GM12878 (cell line): Measurements from ENCODE around the gene ANAPC10. TPM values are rescaled to one million over a fixed set of nuclear protein-coding genes. Genes with fewer than 3 reads are reported as not detected.
A peak's percentile ranks its signal among the peaks of the same experiment; 100 is the strongest.

Experiments
- ATAC-seq: fragments of 200-7000 bp; cut with Tn5 transposase; 3 replicates; pipeline ENCODE4 v1.9.1; 2020; ENCODE audit warnings: mild to moderate bottlenecking, moderate library complexity
- BruUV-seq: library from RNA; stranded (reverse); fragments of 400-500 nt; replicated peaks from 2 replicates; lab custom pipeline; 2021; lab: Mats Ljungman, UMichigan
- CTCF ChIA-PET: fragments of 300-600 bp; sonication (Branson Sonifier 250); formaldehyde crosslinking; extraction: SDS; loops from one replicate; lab custom pipeline; 2021; ENCODE audit warnings: inconsistent platforms; lab: Yijun Ruan, JAX
- POLR2A ChIA-PET: fragments of 350-600 bp; formaldehyde crosslinking; extraction: SDS; loops from one replicate; lab custom pipeline; 2021; ENCODE audit warnings: inconsistent platforms; lab: Charles Lee
- RAD21 ChIA-PET: fragments of 300-600 bp; sonication (Branson Sonifier 250); formaldehyde crosslinking; loops from one replicate; lab custom pipeline; 2023; ENCODE audit warnings: antibody characterized with exemption; ENCODE audit not compliant: unreplicated experiment; lab: Charles Lee
- SMC1A ChIA-PET: fragments of 300-600 bp; sonication (Branson Sonifier 250); formaldehyde crosslinking; loops from one replicate; lab custom pipeline; 2023; ENCODE audit not compliant: unreplicated experiment, uncharacterized antibody; lab: Charles Lee
- DNase-seq: peaks from one replicate; pipeline ENCODE4 v3.0.0-alpha.2; 2011; ENCODE audit warnings: low read depth, low spot score
- FAIRE-seq: peaks from 3 replicates; lab custom pipeline; 2011; peaks lifted over from hg19 to GRCh38; lab: Jason Lieb, UNC
- H2AFZ ChIP-seq: 2 replicates; pipeline ENCODE4 v1.6.0; 2011; ENCODE audit warnings: low read depth, low read length, control low read depth; ENCODE audit not compliant: control insufficient read depth
- H3K27ac ChIP-seq: 2 replicates; pipeline ENCODE4 v1.5.1; 2011; ENCODE audit warnings: control low read depth; ENCODE audit not compliant: control insufficient read depth, insufficient read depth
- H3K27me3 ChIP-seq, 2 experiments: replicated peaks in 1 of 2; 2 replicates each; pipeline versions ENCODE4 v1.6.0 to v1.6.1; 2011; ENCODE audit warnings: low read length in 1 of 2; ENCODE audit not compliant: control insufficient read depth in 2 of 2, insufficient read depth in 2 of 2
- H3K36me3 ChIP-seq, 2 experiments: 2 replicates each; pipeline ENCODE4 v1.5.1; 2011; ENCODE audit warnings: low read length in 1 of 2; ENCODE audit not compliant: control insufficient read depth in 2 of 2, insufficient read depth in 2 of 2
- H3K4me1 ChIP-seq: 2 replicates; pipeline ENCODE4 v1.6.1; 2011; ENCODE audit warnings: mild to moderate bottlenecking, low read length, moderate library complexity, mixed read lengths; ENCODE audit not compliant: control insufficient read depth, insufficient read depth
- H3K4me2 ChIP-seq: 2 replicates; pipeline ENCODE4 v1.6.0; 2011; ENCODE audit warnings: control low read depth; ENCODE audit not compliant: control insufficient read depth, insufficient read depth
- H3K4me3 ChIP-seq: fragments of 200-600 bp; sonication (generic); 2 replicates; pipeline ENCODE4 v1.5.1; 2016
- H3K79me2 ChIP-seq: 2 replicates; pipeline ENCODE4 v1.6.0; 2011; ENCODE audit warnings: low read length; ENCODE audit not compliant: control insufficient read depth, insufficient read depth
- H3K9ac ChIP-seq: 2 replicates; pipeline ENCODE4 v1.8.0; 2011; ENCODE audit warnings: low read length, control low read depth, mixed read lengths; ENCODE audit not compliant: control insufficient read depth, insufficient read depth
- H3K9me3 ChIP-seq: replicated peaks from 3 replicates; pipeline ENCODE4 v1.5.1; 2011; ENCODE audit warnings: mild to moderate bottlenecking, low read length; ENCODE audit not compliant: control insufficient read depth, insufficient read depth
- H4K20me1 ChIP-seq: 2 replicates; pipeline ENCODE4 v1.6.0; 2011; ENCODE audit not compliant: control insufficient read depth, insufficient read depth
- BHLHE40 ChIP-seq, 2 experiments: fragments of 450-650 bp in 1 of 2; IDR thresholded peaks; 2 replicates each; pipeline ENCODE4 v1.6.1; 2011 to 2017; ENCODE audit warnings: low read depth in 2 of 2, borderline replicate concordance in 1 of 2, improper control_type of control experiment in 1 of 2, low read length in 1 of 2, mild to moderate bottlenecking in 1 of 2
- CEBPB ChIP-seq, 2 experiments: fragments of 150-350 bp in 1 of 2; IDR thresholded peaks; 2 replicates each; pipeline ENCODE4 v1.6.1; 2012 to 2014; ENCODE audit warnings: low read depth in 2 of 2, low read length in 2 of 2, borderline replicate concordance in 1 of 2, inconsistent platforms in 1 of 2
- CHD2 ChIP-seq: IDR thresholded peaks from 2 replicates; pipeline ENCODE4 v1.6.1; 2011; ENCODE audit warnings: low read depth, low read length, improper control_type of control experiment, borderline replicate concordance
- ETV6 ChIP-seq, 2 experiments: fragments of 450-650 bp in 1 of 2; IDR thresholded peaks in 1 of 2; conservative IDR thresholded peaks in 1 of 2; 2 replicates each; pipeline ENCODE4 v1.6.1; 2014; ENCODE audit warnings: antibody characterized with exemption in 1 of 2, borderline replicate concordance in 1 of 2, low read depth in 1 of 2, mild to moderate bottlenecking in 1 of 2, moderate library complexity in 1 of 2
- IRF4 ChIP-seq: IDR thresholded peaks from 2 replicates; pipeline ENCODE4 v1.6.1; 2011; ENCODE audit warnings: low read depth, low read length
- NR2F1 ChIP-seq: fragments of 450-650 bp; conservative IDR thresholded peaks from 2 replicates; pipeline ENCODE4 v1.6.1; 2017; ENCODE audit warnings: mild to moderate bottlenecking
- SMARCA5 ChIP-seq: fragments of 450-650 bp; IDR thresholded peaks from 2 replicates; pipeline ENCODE4 v1.6.1; 2017; ENCODE audit warnings: mild to moderate bottlenecking
- TCF7 ChIP-seq: IDR thresholded peaks from 2 replicates; pipeline ENCODE4 v1.6.1; 2014; ENCODE audit warnings: antibody characterized with exemption, borderline replicate concordance
- WGBS: methylation state at CpG from one replicate; pipeline ENCODE4 v1.1.6; 2016; ENCODE audit warnings: low lambda C conversion rate; ENCODE audit not compliant: insufficient replicate concordance, insufficient coverage; ENCODE audit errors: missing lambda C conversion rate; 5-methylcytosine and 5-hydroxymethylcytosine counted together
- in situ Hi-C: fragments of 300-500 bp; cut with MboI; formaldehyde crosslinking; loops from 9 replicates; pipeline ENCODE4 v1.14.3; 2018; ENCODE audit warnings: mixed read lengths
- intact Hi-C: fragments of 100-400 bp; cut with micrococcal nuclease; formaldehyde crosslinking; loops from one replicate; pipeline ENCODE4 v1.14.2; 2022; ENCODE audit not compliant: unreplicated experiment
- polyA plus RNA-seq, 11 experiments: library from polyadenylated mRNA; depleted of rRNA in 4 of 11; unstranded in 6 of 11; stranded (reverse) in 5 of 11; fragments of >200 nt; fragmentation: Nextera tagmentation in 4 of 11; fragmentation: Illumina TruSeq in 1 of 11; extraction: Ambion mirVana in 4 of 11; extraction: Trizol in 1 of 11; gene quantifications; 1 replicate in 1 of 11; 2 replicates in 10 of 11; pipeline versions ENCODE4 v1.2.1 to v1.2.3, GENCODE V29; 2011 to 2016; ENCODE audit warnings: inconsistent platforms in 2 of 11, missing spikeins in 2 of 11, low read depth in 1 of 11
- total RNA-seq, 4 experiments: library from RNA; depleted of rRNA in 3 of 4; stranded (reverse); fragments of >200 nt in 3 of 4; fragmentation: Illumina TruSeq in 1 of 4; extraction: Trizol in 1 of 4; gene quantifications; 2 replicates each; pipeline versions ENCODE4 v1.2.1 to v1.2.3, GENCODE V29; 2013 to 2021
- TF ChIP-seq, protein P1 (sequence below): fragments of 450-650 bp; formaldehyde crosslinking; IDR thresholded peaks from 2 replicates; pipeline ENCODE4 v1.4.0; 2022; ENCODE audit warnings: mild to moderate bottlenecking, moderate library complexity
- TF ChIP-seq, protein P2 (sequence below): IDR thresholded peaks from 2 replicates; pipeline ENCODE4 v1.6.1; 2011; ENCODE audit warnings: low read depth, mild to moderate bottlenecking, low read length, moderate library complexity, borderline replicate concordance; ENCODE audit errors: extremely low read depth

ANAPC10 gene
- total and polyA plus RNA-seq, 10 of the 15 experiments (the other 5 are each of a cell fraction or from before 2014, with no cell fraction given), result 23.8 to 73.7 (median 48.5) TPM

GRCh38 chr4:145090380-145090779 is 7.6 kb downstream of the ANAPC10 start (continued):
- TF ChIP-seq, protein P1, sequence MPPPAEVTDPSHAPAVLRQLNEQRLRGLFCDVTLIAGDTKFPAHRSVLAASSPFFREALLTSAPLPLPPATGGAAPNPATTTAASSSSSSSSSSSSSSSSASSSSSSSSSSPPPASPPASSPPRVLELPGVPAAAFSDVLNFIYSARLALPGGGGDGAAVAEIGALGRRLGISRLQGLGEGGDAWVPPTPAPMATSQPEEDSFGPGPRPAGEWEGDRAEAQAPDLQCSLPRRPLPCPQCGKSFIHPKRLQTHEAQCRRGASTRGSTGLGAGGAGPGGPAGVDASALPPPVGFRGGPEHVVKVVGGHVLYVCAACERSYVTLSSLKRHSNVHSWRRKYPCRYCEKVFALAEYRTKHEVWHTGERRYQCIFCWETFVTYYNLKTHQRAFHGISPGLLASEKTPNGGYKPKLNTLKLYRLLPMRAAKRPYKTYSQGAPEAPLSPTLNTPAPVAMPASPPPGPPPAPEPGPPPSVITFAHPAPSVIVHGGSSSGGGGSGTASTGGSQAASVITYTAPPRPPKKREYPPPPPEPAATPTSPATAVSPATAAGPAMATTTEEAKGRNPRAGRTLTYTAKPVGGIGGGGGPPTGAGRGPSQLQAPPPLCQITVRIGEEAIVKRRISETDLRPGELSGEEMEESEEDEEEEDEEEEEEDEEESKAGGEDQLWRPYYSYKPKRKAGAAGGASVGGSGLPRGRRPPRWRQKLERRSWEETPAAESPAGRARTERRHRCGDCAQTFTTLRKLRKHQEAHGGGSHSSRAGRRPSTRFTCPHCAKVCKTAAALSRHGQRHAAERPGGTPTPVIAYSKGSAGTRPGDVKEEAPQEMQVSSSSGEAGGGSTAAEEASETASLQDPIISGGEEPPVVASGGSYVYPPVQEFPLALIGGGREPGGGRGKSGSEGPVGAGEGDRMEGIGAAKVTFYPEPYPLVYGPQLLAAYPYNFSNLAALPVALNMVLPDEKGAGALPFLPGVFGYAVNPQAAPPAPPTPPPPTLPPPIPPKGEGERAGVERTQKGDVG (CRISPR knock-in tag), result no peak
- TF ChIP-seq TCF7 (no peak), CEBPB (IDR thresholded peaks at IDR 0.05; ENCODE audit: borderline replicate concordance in 1 of 2, low read depth in 2 of 2, low read length in 2 of 2) (no peak)

- TF ChIP-seq CHD2 (no peak), BHLHE40 (IDR thresholded peaks at IDR 0.05; ENCODE audit: borderline replicate concordance in 1 of 2, low read depth in 2 of 2, low read length in 1 of 2) (peak in 1 of 2 experiments; percentile 10; a peak in 1 of 4 replicates), NR2F1 (no peak), ETV6 (conservative IDR thresholded peaks at IDR 0.05 in 1 of 2, IDR thresholded peaks at IDR 0.05 in 1 of 2; ENCODE audit: borderline replicate concordance in 1 of 2, low read depth in 1 of 2) (no peak), IRF4 (no peak), SMARCA5 (no peak)
- TF ChIP-seq, protein P2, sequence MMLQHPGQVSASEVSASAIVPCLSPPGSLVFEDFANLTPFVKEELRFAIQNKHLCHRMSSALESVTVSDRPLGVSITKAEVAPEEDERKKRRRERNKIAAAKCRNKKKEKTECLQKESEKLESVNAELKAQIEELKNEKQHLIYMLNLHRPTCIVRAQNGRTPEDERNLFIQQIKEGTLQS, result no peak
- TF ChIP-seq, all 136 proteins: peak for 1
- SMC1A ChIA-PET, result interaction anchor here (0.7 to 2.7 kb wide), 8 partner anchors 9 to 36 kb away, joined by 3 to 9 read pairs (median 4); partner anchors contain the start of gene ABCE1
- Histone ChIP-seq H2AFZ (no peak overlapping the region), H3K27ac (no peak overlapping the region), H3K36me3 (peaks cover 1 to 14% of the 10 kb centered on the region in 2 experiments), H3K9me3 (no peaks in the 10 kb centered on the region; the same call in 2 of the 3 replicates), H4K20me1 (no peaks in the 10 kb centered on the region), H3K9ac (no peak overlapping the region), H3K27me3 (no peaks in the 10 kb centered on the region), H3K79me2 (peaks cover 1% of the 10 kb centered on the region), H3K4me2 (no peak overlapping the region), H3K4me1 (no peaks in the 10 kb centered on the region), H3K4me3 (no peak overlapping the region)
- in situ Hi-C loops, result no loop called here
- POLR2A ChIA-PET, result interaction anchor here (0.6 kb wide), 1 partner anchor 9 kb away, joined by 3 read pairs; no protein-coding TSS in a partner anchor
- RAD21 ChIA-PET, result no interaction called here
- no peak for DNase-seq
- peak; percentile 52 for ATAC-seq
- BruUV-seq, result no TSS peak
- intact Hi-C loops, result no loop called here
- no peak for FAIRE-seq
- CTCF ChIA-PET, result interaction anchor here (0.9 to 6.2 kb wide), 5 partner anchors 8 to 15 kb away, joined by 3 to 30 read pairs (median 4); partner anchors contain the start of genes ABCE1 and ANAPC10
- 100% methylated on average over 1 of the region's 1 CpG for WGBS
Observed at GRCh38 chr4:145083891-145084605, 13.9 kb downstream of the ANAPC10 start.
